ENCODE data around the gene KRTAP2-3.
"Not testable (repeated sequence)": the region's sequence is repeated elsewhere in the genome, so short reads cannot be mapped to it uniquely, and the experiment has no call there.

Gene KRTAP2-3, protein sequence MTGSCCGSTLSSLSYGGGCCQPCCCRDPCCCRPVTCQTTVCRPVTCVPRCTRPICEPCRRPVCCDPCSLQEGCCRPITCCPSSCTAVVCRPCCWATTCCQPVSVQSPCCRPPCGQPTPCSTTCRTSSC

DNA sequence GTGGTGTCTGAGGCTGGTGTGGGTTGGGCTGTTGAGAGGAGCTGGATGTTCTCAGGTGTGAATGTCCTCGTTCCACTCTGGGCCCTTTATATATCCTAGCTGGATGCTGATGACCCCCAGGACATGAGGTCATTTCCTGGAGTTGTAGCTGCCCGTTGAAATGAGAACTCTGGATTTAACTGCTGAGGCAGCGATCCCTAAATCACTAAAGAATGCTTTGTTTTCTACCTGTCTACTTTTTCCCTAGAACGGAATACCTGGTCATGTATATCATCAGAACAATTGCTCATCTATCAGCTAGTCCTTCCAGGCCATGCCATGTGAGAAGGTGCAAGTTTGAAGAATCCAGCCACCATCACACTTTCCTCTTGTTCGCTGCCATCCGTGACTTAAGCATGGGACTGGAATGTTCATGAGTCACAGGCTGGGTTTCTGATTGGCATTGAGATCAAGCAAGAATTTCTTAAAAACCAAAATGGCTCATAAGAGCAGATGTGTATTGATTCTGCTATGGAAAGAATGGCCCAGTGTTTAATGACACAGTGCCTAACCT lies at the start of gene KRTAP2-3:
KRTAP2-3 (minus strand) TSS at position 63 of the 553 bp plus-strand sequence. CDS start 64 bp downstream, outside the sequence.
- DNase-seq = no peak

DNA sequence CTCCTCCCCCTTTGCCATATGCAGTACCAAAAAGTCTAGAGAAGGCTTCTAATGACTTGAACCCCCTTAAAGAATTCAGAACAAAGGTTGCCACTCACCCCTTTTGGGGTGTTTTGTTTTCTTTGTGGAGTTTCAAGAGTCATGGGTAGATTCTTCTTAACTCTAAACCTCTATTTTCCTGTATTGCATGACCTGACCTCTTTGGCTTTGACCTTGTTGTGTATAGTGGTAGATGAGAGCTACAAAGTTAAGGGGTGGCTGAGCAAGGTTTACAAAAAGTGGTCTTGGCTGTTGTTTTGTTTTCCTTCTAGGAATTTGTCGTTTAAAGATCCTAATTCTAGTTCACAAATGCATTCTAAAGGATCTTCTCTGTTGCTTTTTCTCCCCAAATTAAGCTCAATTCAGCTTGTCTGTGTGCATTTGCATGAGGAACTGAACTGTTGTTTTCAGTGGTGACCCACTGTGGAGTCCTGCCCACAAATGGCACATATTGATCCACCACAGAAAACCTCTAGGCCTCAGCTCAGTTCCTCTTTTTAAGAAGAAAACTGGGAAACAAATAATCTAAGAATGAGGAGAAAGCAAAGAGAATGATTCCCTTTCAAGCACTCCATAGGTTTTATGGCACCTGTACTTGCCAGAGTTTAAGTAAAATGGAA lies 48.9 kb upstream of the KRTAP2-3 start:
- not testable (repeated sequence) for DNase-seq

DNA sequence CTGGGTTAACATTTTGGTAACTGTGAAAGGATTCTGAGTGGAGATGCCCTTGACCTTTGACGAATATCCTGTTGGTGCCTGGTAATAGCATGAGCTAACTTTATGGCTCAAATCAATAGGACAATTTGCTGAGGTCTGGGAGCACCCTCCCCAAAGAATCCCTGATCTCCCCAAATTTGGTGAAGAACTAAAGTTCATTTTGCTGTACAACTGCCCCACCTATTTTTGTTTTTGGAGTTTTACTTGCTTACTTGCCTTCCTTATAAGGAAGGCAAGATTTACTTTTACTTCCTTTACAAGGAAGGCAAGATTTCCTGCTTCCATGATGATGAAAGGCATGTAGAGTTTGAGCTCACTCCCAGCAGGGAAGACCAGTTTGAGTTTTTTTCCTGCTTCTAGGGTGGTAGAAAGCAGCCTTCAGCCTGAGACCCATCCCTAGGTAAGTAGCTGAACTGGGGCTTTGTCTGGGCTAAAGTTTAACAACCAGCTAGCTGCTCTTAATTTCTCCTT lies 48.1 kb upstream of the KRTAP2-3 start:
- no peak for DNase-seq

DNA sequence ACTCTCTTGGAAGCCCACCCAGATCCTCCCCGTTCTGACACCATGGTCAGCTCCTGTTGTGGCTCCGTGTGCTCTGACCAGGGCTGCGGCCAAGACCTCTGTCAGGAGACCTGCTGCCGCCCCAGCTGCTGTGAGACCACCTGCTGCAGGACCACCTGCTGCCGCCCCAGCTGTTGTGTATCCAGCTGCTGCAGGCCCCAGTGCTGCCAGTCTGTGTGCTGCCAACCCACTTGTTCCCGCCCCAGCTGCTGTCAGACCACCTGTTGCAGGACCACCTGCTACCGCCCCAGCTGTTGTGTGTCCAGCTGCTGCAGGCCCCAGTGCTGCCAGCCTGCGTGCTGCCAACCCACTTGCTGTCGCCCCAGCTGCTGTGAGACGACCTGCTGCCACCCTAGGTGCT lies 45.4 kb upstream of the KRTAP2-3 start, which contains the start of gene KRTAP4-9:
KRTAP4-9 (plus strand) TSS at position 43 of the 400 bp plus-strand sequence; CDS start at position 43, 0 bp downstream.
- not testable (repeated sequence) for DNase-seq

DNA sequence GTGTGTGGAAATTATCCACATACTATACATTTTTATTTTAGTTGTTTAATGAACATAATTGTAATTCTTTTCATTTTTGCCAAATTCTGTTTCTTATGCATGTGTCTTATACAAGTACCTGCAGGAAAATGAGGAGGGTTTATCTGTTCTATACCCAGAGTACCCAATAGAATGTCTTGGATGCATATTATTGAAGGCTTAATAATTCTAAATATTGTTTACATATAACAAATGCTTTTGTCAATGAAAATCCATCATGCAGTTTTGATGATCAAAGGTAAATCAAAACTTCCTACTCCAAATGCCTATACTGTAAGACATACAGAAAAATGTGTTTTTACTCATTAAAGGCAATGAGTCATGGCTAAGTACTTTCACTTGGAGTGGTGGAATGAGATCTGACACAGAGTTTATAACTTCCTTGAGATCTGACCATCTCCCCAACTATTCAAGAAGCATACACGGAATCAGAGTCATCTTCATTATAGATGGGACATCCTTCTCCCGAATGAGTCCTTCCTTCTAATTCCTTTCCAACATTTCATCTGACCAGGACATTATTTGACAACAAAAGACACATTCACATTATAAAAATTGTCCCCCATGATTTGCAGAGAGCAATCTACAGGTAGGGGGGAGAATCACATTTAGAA lies 44.6 kb upstream of the KRTAP2-3 start:
- not testable (repeated sequence) for DNase-seq

DNA sequence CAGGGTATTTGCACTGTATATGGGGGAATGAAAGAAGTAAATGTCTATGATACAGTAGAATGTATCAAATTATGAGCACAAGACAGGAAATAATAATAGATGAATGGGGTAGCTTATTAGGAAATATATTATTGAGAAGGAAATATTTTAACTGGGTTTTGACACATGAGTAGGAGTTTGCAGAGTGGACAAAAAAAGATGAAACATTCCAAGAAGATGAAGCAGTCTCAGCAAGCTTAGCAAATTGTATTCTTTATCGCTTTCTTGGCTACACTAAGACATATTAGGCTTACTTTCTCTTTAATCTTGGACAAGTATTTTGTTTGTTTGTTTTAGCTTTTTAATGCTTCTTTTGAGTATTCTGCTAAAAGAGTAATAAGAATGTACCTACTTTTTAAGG lies 44.0 kb upstream of the KRTAP2-3 start:
- no peak for DNase-seq

DNA sequence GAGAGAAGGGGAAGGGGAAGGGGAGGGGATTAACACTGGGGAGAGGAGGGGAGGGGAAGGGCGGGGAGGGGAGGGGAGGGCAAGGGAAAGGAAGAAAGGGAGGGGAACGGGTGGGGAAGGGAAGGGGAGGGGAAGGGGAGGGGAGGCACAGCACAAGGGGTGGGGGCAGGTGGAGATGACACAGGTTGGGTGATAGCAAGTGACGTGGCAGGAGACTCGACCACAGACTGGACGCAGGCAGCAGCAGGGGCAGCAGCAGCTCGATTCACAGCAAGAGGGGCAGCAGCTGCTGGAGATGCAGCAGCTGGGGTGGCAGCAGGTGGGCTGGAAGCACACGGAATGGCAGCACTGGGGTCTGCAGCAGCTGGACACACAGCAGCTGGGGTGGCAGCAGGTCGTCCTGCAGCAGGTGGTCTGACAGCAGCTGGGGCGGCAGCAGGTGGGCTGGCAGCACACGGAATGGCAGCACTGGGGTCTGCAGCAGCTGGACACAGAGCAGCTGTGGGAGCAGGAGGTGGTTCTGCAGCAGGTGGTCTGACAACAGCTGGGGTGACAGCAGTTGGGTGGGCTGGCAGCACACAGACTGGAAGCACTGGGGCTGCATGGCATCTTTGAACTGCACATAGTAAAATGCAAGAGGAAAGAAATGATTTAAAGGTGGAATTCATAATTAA lies 41.8 kb upstream of the KRTAP2-3 start, which contains the start of gene KRTAP4-16:
KRTAP4-16 (minus strand) TSS at position 624 of the 674 bp plus-strand sequence; CDS start at position 624, 0 bp downstream.
- peak; percentile 2 for DNase-seq

DNA sequence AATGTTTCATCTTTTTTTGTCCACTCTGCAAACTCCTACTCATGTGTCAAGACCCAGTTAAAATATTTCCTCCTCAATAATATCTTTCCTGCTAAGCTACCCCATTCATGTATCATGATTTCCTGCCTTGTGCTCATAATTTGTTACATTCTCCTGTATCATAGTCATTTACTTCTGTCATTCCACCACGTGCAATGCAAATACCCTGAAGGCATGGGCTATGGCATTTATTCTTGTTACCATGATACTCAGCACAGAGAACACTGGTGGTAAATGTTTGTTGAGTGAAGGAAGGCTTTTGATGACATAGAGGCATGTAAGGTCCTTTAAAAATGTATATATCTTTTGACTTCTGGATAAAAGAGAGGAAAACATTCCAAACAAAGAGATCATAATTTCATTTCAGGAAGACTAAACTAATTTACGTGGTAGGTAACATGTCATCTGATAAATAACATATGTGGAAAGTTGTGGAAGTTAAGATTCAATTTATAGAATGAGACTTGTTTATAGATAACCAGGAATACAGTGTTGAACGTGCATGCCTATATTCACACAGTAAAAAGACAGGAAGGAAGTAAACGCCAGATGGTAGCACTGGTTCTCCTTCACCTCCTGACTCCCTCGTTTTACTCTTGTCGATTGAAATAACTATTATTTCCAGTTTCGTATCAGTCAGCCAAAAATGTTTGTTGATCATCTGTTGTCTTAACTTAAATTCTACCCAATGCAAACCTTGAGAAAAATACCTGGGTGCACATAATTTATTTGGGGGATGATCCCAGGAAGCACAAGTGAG lies 40.0 kb upstream of the KRTAP2-3 start:
- not testable (repeated sequence) for DNase-seq

DNA sequence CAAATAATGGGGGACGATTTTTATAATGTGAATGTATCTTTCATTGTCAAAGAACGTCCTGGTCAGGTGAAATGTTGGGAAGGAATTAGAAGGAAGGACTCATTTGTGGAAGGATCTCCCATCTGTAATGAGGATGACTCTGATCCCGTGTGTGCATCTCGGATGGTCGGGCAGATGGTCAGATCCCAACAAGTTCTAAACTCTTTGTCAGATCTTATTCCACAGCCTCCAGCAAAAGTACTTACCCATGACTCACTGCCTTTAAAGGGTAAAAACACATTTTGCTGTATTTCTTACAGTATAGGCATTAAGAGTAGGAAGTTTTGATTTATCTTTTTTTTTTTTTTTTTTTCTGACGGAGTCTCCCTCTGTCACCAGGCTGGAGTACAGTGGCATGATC lies 38.6 kb upstream of the KRTAP2-3 start:
- DNase-seq = no peak

DNA sequence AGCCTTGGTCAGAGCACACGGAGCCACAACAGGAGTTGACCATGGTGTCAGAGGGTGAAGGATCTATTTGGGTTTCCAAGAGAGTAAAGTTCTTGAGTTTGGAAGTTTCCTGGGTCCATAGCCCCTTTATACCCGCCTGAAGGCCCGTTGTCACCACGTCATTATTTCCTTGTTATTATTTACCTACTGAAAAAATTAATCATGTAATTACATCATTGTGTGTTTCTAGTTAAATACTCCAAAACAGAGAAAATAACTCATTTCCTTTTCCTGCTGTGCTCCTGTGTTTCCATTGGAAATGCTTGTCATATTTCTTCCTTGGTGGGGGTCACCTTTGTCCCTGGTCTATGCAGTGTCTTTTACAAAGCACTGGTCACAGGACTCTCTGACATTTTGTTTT lies 38.1 kb upstream of the KRTAP2-3 start, which contains the start of gene KRTAP4-8:
KRTAP4-8 (minus strand) TSS at position 101 of the 400 bp plus-strand sequence; CDS start at position 43, 58 bp downstream.
- DNase-seq = no peak

DNA sequence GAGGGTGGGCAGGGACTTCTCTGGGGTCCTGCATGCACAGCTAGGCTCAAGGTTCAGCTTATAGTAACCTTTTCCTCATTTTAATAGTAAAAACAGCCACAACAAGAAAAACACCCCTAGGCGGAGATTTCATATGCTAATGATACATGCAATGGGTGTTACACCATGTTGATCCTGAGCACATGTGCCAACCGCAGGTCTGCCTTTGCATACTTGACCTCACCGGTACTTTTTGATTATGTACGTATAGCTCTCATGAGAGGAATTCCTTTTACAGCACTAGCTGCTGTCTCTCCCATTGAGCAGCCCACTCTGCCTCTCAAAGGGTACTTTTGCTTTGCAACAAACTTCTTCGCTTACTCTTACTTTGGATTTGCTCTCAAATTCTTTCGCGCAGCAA lies 36.1 kb upstream of the KRTAP2-3 start:
- DNase-seq = no peak

DNA sequence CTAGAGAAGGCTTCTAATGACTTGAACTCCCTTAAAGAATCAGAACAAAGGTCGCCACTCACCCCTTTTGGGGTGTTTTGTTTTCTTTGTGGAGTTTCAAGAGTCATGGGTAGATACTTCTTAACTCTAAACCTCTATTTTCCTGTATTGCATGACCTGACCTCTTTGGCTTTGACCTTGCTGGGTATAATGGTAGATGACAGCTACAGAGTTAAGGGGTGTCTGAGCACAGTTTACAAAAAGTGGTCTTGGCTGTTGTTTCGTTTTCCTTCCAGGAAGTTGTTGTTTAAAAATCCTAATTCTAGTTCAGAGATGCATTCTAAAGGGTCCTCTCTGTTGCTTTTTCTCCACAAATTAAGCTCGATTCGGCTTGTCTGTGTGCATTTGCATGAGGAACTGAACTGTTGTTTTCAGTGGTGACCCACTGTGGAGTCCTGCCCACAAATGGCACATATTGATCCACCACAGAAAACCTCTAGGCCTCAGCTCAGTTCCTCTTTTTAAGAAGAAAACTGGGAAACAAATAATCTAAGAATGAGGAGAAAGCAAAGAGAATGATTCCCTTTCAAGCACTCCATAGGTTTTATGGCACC lies 28.9 kb upstream of the KRTAP2-3 start:
- DNase-seq = not testable (repeated sequence)

DNA sequence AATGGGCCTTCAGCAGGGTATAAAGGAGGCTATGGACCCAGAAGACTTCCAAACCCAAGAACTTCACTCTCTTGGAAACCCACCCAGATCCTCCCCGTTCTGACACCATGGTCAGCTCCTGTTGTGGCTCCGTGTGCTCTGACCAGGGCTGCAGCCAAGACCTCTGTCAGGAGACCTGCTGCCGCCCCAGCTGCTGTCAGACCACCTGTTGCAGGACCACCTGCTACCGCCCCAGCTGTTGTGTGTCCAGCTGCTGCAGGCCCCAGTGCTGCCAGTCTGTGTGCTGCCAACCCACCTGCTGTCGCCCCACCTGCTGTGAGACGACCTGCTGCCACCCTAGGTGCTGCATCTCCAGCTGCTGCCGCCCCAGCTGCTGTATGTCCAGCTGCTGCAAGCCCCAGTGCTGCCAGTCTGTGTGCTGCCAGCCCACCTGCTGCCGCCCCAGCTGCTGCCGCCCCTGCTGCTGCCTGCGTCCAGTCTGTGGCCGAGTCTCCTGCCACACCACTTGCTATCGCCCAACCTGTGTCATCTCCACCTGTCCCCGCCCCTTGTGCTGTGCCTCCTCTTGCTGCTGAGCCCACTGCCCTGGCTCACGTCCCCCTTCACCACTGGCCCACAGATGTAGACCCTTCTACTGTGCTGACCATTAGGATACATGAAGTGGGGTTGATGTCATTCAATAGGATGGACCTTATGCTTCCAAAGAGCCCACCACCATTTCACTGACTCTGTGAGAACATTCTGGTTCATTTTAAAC lies 24.4 kb upstream of the KRTAP2-3 start, which contains the start of gene KRTAP4-7:
KRTAP4-7 (plus strand) TSS at position 51 of the 757 bp plus-strand sequence; CDS start at position 108, 57 bp downstream.
- not testable (repeated sequence) for DNase-seq

DNA sequence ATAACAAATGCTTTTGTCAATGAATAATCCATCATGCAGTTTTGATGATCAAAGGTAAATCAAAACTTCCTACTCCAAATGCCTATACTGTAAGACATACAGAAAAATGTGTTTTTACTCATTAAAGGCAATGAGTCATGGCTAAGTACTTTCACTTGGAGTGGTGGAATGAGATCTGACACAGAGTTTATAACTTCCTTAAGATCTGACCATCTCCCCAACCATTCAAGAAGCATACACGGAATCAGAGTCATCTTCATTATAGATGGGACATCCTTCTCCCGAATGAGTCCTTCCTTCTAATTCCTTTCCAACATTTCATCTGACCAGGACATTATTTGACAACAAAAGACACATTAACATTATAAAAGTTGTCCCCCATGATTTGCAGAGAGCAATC lies 23.5 kb upstream of the KRTAP2-3 start:
- not testable (repeated sequence) for DNase-seq

DNA sequence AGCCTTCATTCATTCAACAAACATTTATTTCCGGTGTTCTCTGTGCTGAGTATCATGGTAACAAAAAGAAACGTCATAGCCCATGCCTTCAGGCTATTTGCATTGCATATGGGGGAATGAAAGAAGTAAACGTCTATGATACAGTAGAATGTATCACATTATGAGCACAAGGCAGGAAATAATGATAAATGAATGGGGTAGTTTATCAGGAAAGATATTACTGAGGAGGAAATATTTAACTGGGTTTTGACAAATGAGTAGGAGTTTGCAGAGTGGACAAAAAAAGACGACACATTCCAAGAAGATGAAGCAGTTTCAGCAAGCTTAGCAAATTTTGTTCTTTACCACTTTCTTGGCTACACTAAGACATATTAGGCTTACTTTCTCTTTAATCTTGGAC lies 22.7 kb upstream of the KRTAP2-3 start:
- no peak for DNase-seq

DNA sequence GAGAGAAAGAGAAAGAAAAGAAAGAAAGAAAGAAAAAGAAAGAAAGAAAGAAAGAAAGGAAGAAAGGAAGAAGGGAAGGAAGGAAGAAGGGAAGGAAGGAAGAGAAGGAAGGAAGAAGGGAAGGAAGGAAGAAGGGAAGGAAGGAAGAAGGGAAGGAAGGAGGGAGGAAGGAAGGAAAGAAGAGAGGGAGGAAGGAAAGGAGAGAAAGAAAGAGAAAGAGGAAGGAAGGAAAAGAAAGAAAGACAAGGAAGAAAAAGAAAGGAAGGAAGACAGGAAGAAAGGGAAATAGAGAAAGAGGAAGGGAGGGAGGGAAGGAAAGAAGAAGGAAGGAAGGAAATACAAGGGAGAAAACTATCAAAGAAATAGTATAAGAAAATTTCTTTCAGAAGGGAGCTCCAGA lies 16.9 kb upstream of the KRTAP2-3 start:
- DNase-seq = no peak

DNA sequence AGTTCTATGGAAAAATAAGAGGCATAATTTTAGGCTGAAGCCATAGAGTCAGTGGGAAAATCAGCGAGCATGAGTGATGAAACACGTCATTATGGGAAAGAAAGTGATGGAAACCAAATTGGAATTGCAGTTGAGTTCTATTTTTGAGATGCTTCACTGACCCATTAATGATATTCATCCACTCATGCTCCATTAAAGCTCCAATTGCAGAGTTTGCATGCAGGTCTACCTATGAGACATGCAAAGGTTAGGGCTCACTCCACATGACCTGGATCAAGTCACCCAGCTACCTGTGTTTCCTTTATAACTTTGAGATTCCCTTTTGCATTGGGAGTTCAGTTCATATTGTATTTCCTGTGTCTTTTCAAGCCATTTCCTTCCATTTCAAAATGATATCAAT lies 13.8 kb upstream of the KRTAP2-3 start:
- DNase-seq = no peak

DNA sequence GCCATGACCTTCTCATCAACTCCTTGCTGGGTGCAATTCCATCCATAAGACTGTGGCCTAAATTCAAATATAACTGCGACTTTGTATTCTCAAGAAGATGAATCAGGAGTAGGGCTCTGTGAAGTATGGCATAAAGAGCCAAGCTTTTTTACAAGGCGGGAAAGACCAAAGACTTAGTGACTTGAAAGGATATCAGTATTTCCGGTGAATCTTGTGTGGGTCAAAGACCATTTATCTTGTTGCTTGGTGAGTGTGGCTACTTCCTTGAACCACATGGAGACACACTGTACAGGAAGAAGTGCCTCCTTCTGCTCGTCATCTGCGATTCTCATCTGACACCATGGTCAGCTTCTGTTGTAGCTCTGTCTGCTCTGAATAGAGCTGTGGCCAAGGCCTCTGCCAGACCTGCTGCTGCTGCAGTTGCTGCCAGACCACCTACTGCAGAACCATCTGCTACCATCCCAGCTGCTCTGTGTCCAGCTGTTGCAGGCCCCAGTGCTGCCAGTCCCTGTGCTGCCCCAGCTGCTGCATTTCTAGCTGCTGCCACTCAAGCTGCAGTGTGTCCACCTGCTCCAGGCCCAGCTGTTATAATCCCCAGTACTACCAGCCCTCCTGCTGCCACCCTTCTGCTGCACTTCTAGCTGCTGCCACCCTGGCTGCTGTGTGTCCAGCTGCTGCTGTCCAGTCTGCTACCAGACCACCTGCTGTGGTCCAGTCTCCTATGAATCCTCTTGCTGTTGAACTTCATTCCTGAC lies 11.9 kb upstream of the KRTAP2-3 start:
- no peak for DNase-seq

DNA sequence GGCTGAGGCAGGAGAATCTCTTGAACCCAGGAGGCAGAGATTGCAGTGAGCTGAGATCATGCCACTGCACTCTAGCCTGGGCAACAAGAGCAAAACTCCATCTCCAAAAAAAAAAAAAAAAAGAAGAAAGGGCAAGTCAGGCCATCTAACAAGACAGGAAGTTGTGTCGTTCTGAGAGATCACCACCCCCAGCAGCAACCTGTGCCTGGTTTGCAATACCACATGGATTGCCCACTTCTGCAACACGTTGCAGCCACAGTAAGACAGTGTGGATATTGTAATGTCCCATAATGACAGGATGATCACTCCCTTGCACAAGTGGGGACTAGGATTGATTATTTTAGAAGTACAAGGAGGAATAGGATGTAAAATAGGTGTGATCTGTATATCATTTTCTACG lies 9.1 kb upstream of the KRTAP2-3 start:
- DNase-seq = no peak

DNA sequence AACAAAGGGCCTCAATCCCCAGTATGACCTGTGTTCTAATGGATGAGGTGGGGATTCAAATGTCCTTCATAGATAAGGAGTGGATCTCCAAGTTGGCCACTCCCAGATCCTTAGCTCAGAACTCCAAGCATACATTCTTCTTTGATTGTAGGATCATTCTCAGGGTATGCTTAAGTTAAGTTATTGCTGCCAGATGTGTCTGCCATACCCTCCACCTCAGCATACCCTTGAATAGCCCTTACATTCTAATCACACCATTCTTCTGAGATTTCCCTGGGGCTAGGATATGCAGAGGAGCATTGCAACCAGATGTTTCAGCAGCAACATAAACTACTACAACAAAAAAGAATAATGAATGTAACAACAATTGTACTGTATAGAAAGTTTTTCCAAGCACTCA lies 7.4 kb upstream of the KRTAP2-3 start:
- no peak for DNase-seq
